ENCODE data around the gene FGFBP3.

Gene FGFBP3

GRCh38 chr10:91925022-91925320 is 15.7 kb upstream of the FGFBP3 start:
- H3K27me3 ChIP-seq (ENCODE audit: low read depth, low read length), result no peaks in the 10 kb centered on the region
- H3K27ac ChIP-seq (ENCODE audit: low read length), result peak overlapping the region; percentile 100
- peak overlapping the region; percentile 76 to 97 for H3K4me3 ChIP-seq (ENCODE audit: low read depth in 1 of 2, low read length in 2 of 2)
- peaks cover 0 to 19% of the 10 kb centered on the region in 2 donors for H3K4me1 ChIP-seq (ENCODE audit: control insufficient read depth in 1 of 2, insufficient read depth in 2 of 2, low read length in 2 of 2)
- H3K9me3 ChIP-seq (ENCODE audit: control insufficient read depth in 1 of 2, low read length in 2 of 2), result no peaks in the 10 kb centered on the region
- H3K36me3 ChIP-seq (ENCODE audit: control insufficient read depth in 1 of 2, insufficient read depth in 2 of 2, low read length in 2 of 2), result peaks cover 0 to 11% of the 10 kb centered on the region in 2 donors

- Histone ChIP-seq H3K36me3 (ENCODE audit: control insufficient read depth in 1 of 2, insufficient read depth in 2 of 2, low read length in 2 of 2) (peaks cover 0 to 11% of the 10 kb centered on the region in 2 donors), H3K27me3 (ENCODE audit: low read depth, low read length) (no peaks in the 10 kb centered on the region), H3K27ac (ENCODE audit: low read length) (peak overlapping the region; percentile 100), H3K4me3 (ENCODE audit: low read depth in 1 of 2, low read length in 2 of 2) (peak overlapping the region; percentile 76 to 97), H3K9me3 (ENCODE audit: control insufficient read depth in 1 of 2, low read length in 2 of 2) (no peaks in the 10 kb centered on the region), H3K4me1 (ENCODE audit: control insufficient read depth in 1 of 2, insufficient read depth in 2 of 2, low read length in 2 of 2) (peaks cover 0 to 19% of the 10 kb centered on the region in 2 donors)
Measured at GRCh38 chr10:91924212-91925021, 15.1 kb upstream of the FGFBP3 start.

- no peaks in the 10 kb centered on the region for H3K27me3 ChIP-seq (ENCODE audit: low read depth, low read length)
- peaks cover 0 to 19% of the 10 kb centered on the region in 2 donors for H3K4me1 ChIP-seq (ENCODE audit: control insufficient read depth in 1 of 2, insufficient read depth in 2 of 2, low read length in 2 of 2)
- peak within 1 kb of the TSS; percentile 76 to 97 for H3K4me3 ChIP-seq (ENCODE audit: low read depth in 1 of 2, low read length in 2 of 2)
- peak within 1 kb of the TSS; percentile 100 for H3K27ac ChIP-seq (ENCODE audit: low read length)
- H3K9me3 ChIP-seq (ENCODE audit: control insufficient read depth in 1 of 2, low read length in 2 of 2), result peaks cover 0 to 2% of the 10 kb centered on the region in 2 donors
- peaks cover 0 to 11% of the 10 kb centered on the region in 2 donors for H3K36me3 ChIP-seq (ENCODE audit: control insufficient read depth in 1 of 2, insufficient read depth in 2 of 2, low read length in 2 of 2)
Measured at GRCh38 chr10:91923371-91924211, 14.3 kb upstream of the FGFBP3 start, which contains the start of gene BTAF1. TSS of gene BTAF1 (plus strand) at chr10:91923770. CDS start at chr10:91924077, 307 bp downstream.

GRCh38 chr10:91919651-91920050 is 10.4 kb upstream of the FGFBP3 start:
- no peaks in the 10 kb centered on the region for H3K27me3 ChIP-seq (ENCODE audit: low read depth, low read length)
- H3K36me3 ChIP-seq (ENCODE audit: control insufficient read depth in 1 of 2, insufficient read depth in 2 of 2, low read length in 2 of 2), result peaks cover 0 to 11% of the 10 kb centered on the region in 2 donors
- H3K27ac ChIP-seq (ENCODE audit: low read length), result no peak overlapping the region
- H3K9me3 ChIP-seq (ENCODE audit: control insufficient read depth in 1 of 2, low read length in 2 of 2), result peaks cover 0 to 2% of the 10 kb centered on the region in 2 donors
- no peak overlapping the region for H3K4me3 ChIP-seq (ENCODE audit: low read depth in 1 of 2, low read length in 2 of 2)
- H3K4me1 ChIP-seq (ENCODE audit: control insufficient read depth in 1 of 2, insufficient read depth in 2 of 2, low read length in 2 of 2), result peaks cover 0 to 3% of the 10 kb centered on the region in 2 donors

DNA sequence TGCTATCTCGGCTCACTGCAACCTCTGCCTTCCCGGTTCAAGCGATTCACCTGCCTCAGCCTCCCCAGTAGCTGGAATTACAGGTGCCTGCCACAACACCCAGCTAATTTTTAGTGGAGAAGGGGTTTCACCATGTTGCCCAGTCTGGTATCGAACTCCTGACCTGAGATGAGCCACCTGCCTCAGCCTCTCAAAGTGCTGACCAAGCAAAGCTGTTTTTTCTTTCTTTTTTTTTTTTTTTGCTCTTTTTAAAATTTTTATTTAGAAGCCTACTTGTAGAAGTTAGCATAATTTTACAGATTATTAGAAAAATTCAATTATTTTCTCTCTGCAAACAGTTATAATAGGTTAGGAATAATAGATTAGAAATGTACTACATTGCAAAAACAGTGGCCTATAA is 1.2 kb upstream of the FGFBP3 start:
- no peak overlapping the region for H3K27ac ChIP-seq (ENCODE audit: low read length)
- no peaks in the 10 kb centered on the region for H3K27me3 ChIP-seq (ENCODE audit: low read depth, low read length)
- no peaks in the 10 kb centered on the region for H3K9me3 ChIP-seq (ENCODE audit: control insufficient read depth in 1 of 2, low read length in 2 of 2)
- no peaks in the 10 kb centered on the region for H3K36me3 ChIP-seq (ENCODE audit: control insufficient read depth in 1 of 2, insufficient read depth in 2 of 2, low read length in 2 of 2)
- H3K4me3 ChIP-seq (ENCODE audit: low read depth in 1 of 2, low read length in 2 of 2), result no peak overlapping the region
- peaks cover 0 to 16% of the 10 kb centered on the region in 2 donors for H3K4me1 ChIP-seq (ENCODE audit: control insufficient read depth in 1 of 2, insufficient read depth in 2 of 2, low read length in 2 of 2)

- Histone ChIP-seq H3K36me3 (ENCODE audit: control insufficient read depth in 1 of 2, insufficient read depth in 2 of 2, low read length in 2 of 2) (no peaks in the 10 kb centered on the region), H3K4me1 (ENCODE audit: control insufficient read depth in 1 of 2, insufficient read depth in 2 of 2, low read length in 2 of 2) (peaks cover 0 to 16% of the 10 kb centered on the region in 2 donors), H3K27me3 (ENCODE audit: low read depth, low read length) (no peaks in the 10 kb centered on the region), H3K9me3 (ENCODE audit: control insufficient read depth in 1 of 2, low read length in 2 of 2) (no peaks in the 10 kb centered on the region), H3K4me3 (ENCODE audit: low read depth in 1 of 2, low read length in 2 of 2) (peak overlapping the region; percentile 75 to 98), H3K27ac (ENCODE audit: low read length) (peak overlapping the region; percentile 1)
Measured at GRCh38 chr10:91908337-91909116, 759 bp downstream of the FGFBP3 start.

DNA sequence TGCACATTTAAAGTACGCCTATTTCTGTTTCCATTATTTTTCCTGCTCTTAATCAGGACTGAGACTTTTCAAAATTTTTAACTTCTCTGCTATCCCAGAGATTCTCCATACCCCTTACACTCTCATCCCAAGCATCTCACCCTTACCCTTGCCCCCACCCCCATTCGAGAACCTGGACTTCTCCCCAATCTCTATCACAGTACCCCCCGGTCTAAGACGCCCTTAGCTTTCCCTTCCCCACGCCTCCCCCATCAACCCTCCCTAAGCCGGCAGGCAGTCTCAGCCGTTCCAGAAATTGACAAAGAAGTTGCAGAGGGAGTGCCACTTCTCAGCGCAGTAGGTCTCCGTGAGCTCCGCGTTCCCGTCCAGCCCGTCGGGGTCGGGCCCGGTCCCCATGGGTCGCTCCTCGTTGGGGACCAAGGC is 1.4 kb downstream of the FGFBP3 start:
- peak overlapping the region; percentile 75 to 98 for H3K4me3 ChIP-seq (ENCODE audit: low read depth in 1 of 2, low read length in 2 of 2)
- no peaks in the 10 kb centered on the region for H3K36me3 ChIP-seq (ENCODE audit: control insufficient read depth in 1 of 2, insufficient read depth in 2 of 2, low read length in 2 of 2)
- H3K4me1 ChIP-seq (ENCODE audit: control insufficient read depth in 1 of 2, insufficient read depth in 2 of 2, low read length in 2 of 2), result peaks cover 0 to 16% of the 10 kb centered on the region in 2 donors
- H3K27ac ChIP-seq (ENCODE audit: low read length), result no peak overlapping the region
- H3K9me3 ChIP-seq (ENCODE audit: control insufficient read depth in 1 of 2, low read length in 2 of 2), result no peaks in the 10 kb centered on the region
- H3K27me3 ChIP-seq (ENCODE audit: low read depth, low read length), result no peaks in the 10 kb centered on the region

GRCh38 chr10:91907033-91907594 is 2.2 kb downstream of the FGFBP3 start:
- H3K4me1 ChIP-seq (ENCODE audit: control insufficient read depth in 1 of 2, insufficient read depth in 2 of 2, low read length in 2 of 2), result peaks cover 0 to 16% of the 10 kb centered on the region in 2 donors
- no peaks in the 10 kb centered on the region for H3K27me3 ChIP-seq (ENCODE audit: low read depth, low read length)
- H3K9me3 ChIP-seq (ENCODE audit: control insufficient read depth in 1 of 2, low read length in 2 of 2), result no peaks in the 10 kb centered on the region
- peak overlapping the region in 1 of 2 donors; percentile 98 for H3K4me3 ChIP-seq (ENCODE audit: low read depth in 1 of 2, low read length in 2 of 2)
- no peak overlapping the region for H3K27ac ChIP-seq (ENCODE audit: low read length)
- H3K36me3 ChIP-seq (ENCODE audit: control insufficient read depth in 1 of 2, insufficient read depth in 2 of 2, low read length in 2 of 2), result no peaks in the 10 kb centered on the region

DNA sequence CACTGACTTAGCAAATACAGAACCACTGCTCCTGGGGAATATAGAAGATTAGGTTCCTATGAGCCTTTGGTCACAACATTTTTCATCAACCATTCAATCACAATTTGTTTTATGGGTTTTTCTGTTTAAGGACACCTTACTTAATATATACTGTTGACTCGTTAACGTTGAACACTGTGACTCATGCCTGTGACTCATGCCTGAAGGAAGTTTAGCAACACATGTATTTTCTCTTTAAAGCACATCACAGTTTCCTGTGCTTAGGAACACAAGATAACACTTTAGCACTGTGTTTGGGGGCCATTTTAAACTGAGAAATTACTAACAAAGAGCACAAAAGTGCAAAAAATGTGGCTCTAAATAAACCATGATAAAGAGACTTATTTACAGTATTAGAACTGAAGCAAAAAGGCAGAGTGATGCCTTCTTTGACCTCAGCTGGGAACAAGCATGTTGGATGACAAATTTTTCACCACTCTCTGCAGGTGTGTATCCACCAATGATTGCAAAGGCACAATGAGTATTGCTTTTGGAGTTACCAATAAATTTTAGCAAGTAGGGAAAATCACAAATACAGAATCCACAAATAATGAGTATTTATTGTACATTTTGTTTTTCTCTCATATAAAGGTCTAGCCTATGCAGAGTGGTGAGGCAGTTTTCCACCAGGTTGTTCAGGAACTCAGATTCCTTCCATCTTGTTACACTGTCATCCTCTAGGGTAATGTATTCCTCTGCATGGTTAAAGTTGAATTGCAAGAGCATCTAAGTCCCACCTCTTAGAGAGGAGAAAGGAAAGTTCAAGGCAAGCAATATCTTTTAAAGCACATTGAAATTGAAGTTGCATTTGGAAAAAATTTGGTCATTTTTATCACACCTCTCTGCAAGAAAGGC is 7.3 kb downstream of the FGFBP3 start:
- H3K36me3 ChIP-seq (ENCODE audit: control insufficient read depth in 1 of 2, insufficient read depth in 2 of 2, low read length in 2 of 2), result no peaks in the 10 kb centered on the region
- no peaks in the 10 kb centered on the region for H3K27me3 ChIP-seq (ENCODE audit: low read depth, low read length)
- H3K27ac ChIP-seq (ENCODE audit: low read length), result no peak overlapping the region
- H3K4me3 ChIP-seq (ENCODE audit: low read depth in 1 of 2, low read length in 2 of 2), result no peak overlapping the region
- H3K9me3 ChIP-seq (ENCODE audit: control insufficient read depth in 1 of 2, low read length in 2 of 2), result no peaks in the 10 kb centered on the region
- peaks cover 0 to under 1% of the 10 kb centered on the region in 2 donors for H3K4me1 ChIP-seq (ENCODE audit: control insufficient read depth in 1 of 2, insufficient read depth in 2 of 2, low read length in 2 of 2)

- Histone ChIP-seq H3K4me3 (ENCODE audit: low read depth in 1 of 2, low read length in 2 of 2) (no peak overlapping the region), H3K9me3 (ENCODE audit: control insufficient read depth in 1 of 2, low read length in 2 of 2) (no peaks in the 10 kb centered on the region), H3K27ac (ENCODE audit: low read length) (no peak overlapping the region), H3K4me1 (ENCODE audit: control insufficient read depth in 1 of 2, insufficient read depth in 2 of 2, low read length in 2 of 2) (no peaks in the 10 kb centered on the region), H3K27me3 (ENCODE audit: low read depth, low read length) (no peaks in the 10 kb centered on the region), H3K36me3 (ENCODE audit: control insufficient read depth in 1 of 2, insufficient read depth in 2 of 2, low read length in 2 of 2) (no peaks in the 10 kb centered on the region)
Measured at GRCh38 chr10:91897421-91897820, 11.9 kb downstream of the FGFBP3 start.

Data from muscle layer of duodenum (tissue), 2 donors.